ENCODE results near the gene RGL1.

- no peak for TF ChIP-seq CTCF (IDR thresholded peaks at IDR 0.05)
- TF ChIP-seq POLR2A (IDR thresholded peaks at IDR 0.05), result no peak
These were observed 158.0 kb downstream of the RGL1 start for GRCh38 chr1:183962903-183963302.
